Measurements from ENCODE around the gene GREB1L. TPM values are rescaled to one million over a fixed set of nuclear protein-coding genes. Genes with fewer than 3 reads are reported as not detected.

The GREB1L gene
- total and polyA plus RNA-seq, 9 of the 15 experiments (the other 6 are each of a cell fraction or from before 2014, with no cell fraction given): 0.03 TPM; not detected in 8

- TF ChIP-seq CBX2 (IDR thresholded peaks at IDR 0.05; ENCODE audit: insufficient read depth, low read length, poor library complexity, severe bottlenecking): no peak
- no peak for TF ChIP-seq C11orf30 (IDR thresholded peaks at IDR 0.05; ENCODE audit: low read depth)
- no peak for TF ChIP-seq TEAD4 (IDR thresholded peaks at IDR 0.05; ENCODE audit: low read length)
- no peak for TF ChIP-seq TEAD4 (CRISPR knock-in tag; IDR thresholded peaks at IDR 0.05; ENCODE audit: borderline replicate concordance)
- TF ChIP-seq ZNF134 (CRISPR knock-in tag; conservative IDR thresholded peaks at IDR 0.05): no peak
- TF ChIP-seq ELK1 (CRISPR knock-in tag; IDR thresholded peaks at IDR 0.05): no peak
- no peak for TF ChIP-seq TARDBP (IDR thresholded peaks at IDR 0.05)
- 0 out of 2 replicates have a peak, but pooled peaks have one; percentile 33 for TF ChIP-seq CREM (IDR thresholded peaks at IDR 0.05; ENCODE audit: low read depth)
- no peak for TF ChIP-seq PYGO2 (tag; IDR thresholded peaks at IDR 0.05)
- no peak for TF ChIP-seq HNRNPK (IDR thresholded peaks at IDR 0.05; ENCODE audit: low read depth, low read length, poor library complexity, severe bottlenecking)
These were observed 247.2 kb downstream of the GREB1L start (continued) for GRCh38 chr18:21489119-21489750.
